IMR-90 (cell line): Measurements from ENCODE around the gene FOSL2. TPM values are rescaled to one million over a fixed set of nuclear protein-coding genes. Genes with fewer than 3 reads are reported as not detected.

Experiments
- ATAC-seq: fragments of 200-7000 bp; cut with Tn5 transposase; 2 replicates; pipeline ENCODE4 v1.9.1; 2020; ENCODE audit warnings: low read depth, mild to moderate bottlenecking, moderate library complexity
- BruUV-seq: library from RNA; stranded (reverse); fragments of 400-500 nt; replicated peaks from 2 replicates; lab custom pipeline; 2021; lab: Mats Ljungman, UMichigan
- CTCF ChIA-PET: fragments of 300-600 bp; formaldehyde crosslinking; extraction: SDS; loops from one replicate; lab custom pipeline; 2021; ENCODE audit warnings: antibody characterized with exemption; lab: Yijun Ruan, JAX
- POLR2A ChIA-PET: fragments of 300-600 bp; sonication (Branson Sonifier 250); formaldehyde crosslinking; loops from one replicate; lab custom pipeline; 2022; ENCODE audit warnings: antibody characterized with exemption; ENCODE audit not compliant: unreplicated experiment; lab: Charles Lee
- DNase-seq: peaks from one replicate; pipeline ENCODE4 v3.0.0; 2013
- H2AFZ ChIP-seq: replicated peaks from 2 replicates; pipeline ENCODE3; 2013; ENCODE audit warnings: low read length, mild to moderate bottlenecking; ENCODE audit not compliant: poor library complexity
- H2AK5ac ChIP-seq: 2 replicates; pipeline ENCODE4 v1.6.1; 2013; ENCODE audit warnings: low read depth, low read length, inconsistent platforms
- H2AK9ac ChIP-seq: replicated peaks from 2 replicates; pipeline ENCODE3; 2013; ENCODE audit warnings: mild to moderate bottlenecking, low read depth, low read length, moderate library complexity; ENCODE audit not compliant: poor library complexity
- H2BK120ac ChIP-seq: 2 replicates; pipeline ENCODE4 v1.6.1; 2013; ENCODE audit warnings: low read depth, low read length, inconsistent platforms
- H2BK15ac ChIP-seq: 3 replicates; pipeline ENCODE4 v1.6.1; 2013; ENCODE audit warnings: low read depth, low read length, inconsistent platforms
- H2BK20ac ChIP-seq: 2 replicates; pipeline ENCODE4 v1.6.1; 2013; ENCODE audit warnings: low read depth, mild to moderate bottlenecking, inconsistent platforms, low read length, moderate library complexity
- H2BK5ac ChIP-seq: 2 replicates; pipeline ENCODE4 v1.6.1; 2013; ENCODE audit warnings: mild to moderate bottlenecking, low read depth, low read length, inconsistent platforms; ENCODE audit not compliant: poor library complexity, severe bottlenecking
- H3K14ac ChIP-seq: replicated peaks from 2 replicates; pipeline ENCODE4 v1.6.1; 2013; ENCODE audit warnings: low read depth, low read length, inconsistent platforms
- H3K18ac ChIP-seq: 2 replicates; pipeline ENCODE4 v1.6.1; 2013; ENCODE audit warnings: low read depth, low read length, control low read depth
- H3K23ac ChIP-seq: 2 replicates; pipeline ENCODE4 v1.6.1; 2013; ENCODE audit warnings: low read depth, low read length, inconsistent platforms
- H3K27ac ChIP-seq: 2 replicates; pipeline ENCODE4 v1.5.1; 2013; ENCODE audit warnings: mild to moderate bottlenecking, control low read depth, low read length; ENCODE audit not compliant: insufficient read depth
- H3K27me3 ChIP-seq: 2 replicates; pipeline ENCODE4 v1.6.1; 2013; ENCODE audit warnings: low read length; ENCODE audit not compliant: control insufficient read depth, insufficient read depth
- H3K36me3 ChIP-seq: 2 replicates; pipeline ENCODE4 v1.6.1; 2013; ENCODE audit warnings: low read length, mixed read lengths; ENCODE audit not compliant: control insufficient read depth, insufficient read depth
- H3K4ac ChIP-seq: 2 replicates; pipeline ENCODE4 v1.6.1; 2013; ENCODE audit warnings: low read depth, low read length, inconsistent platforms
- H3K4me1 ChIP-seq: 2 replicates; pipeline ENCODE4 v1.6.1; 2013; ENCODE audit warnings: low read length, mixed read lengths; ENCODE audit not compliant: control insufficient read depth, insufficient read depth
- H3K4me2 ChIP-seq: 2 replicates; pipeline ENCODE4 v1.6.1; 2013; ENCODE audit warnings: low read depth, mild to moderate bottlenecking, control low read depth, low read length, moderate library complexity
- H3K4me3 ChIP-seq: 2 replicates; pipeline ENCODE4 v1.5.1; 2013; ENCODE audit warnings: low read depth, mild to moderate bottlenecking, control low read depth, low read length, moderate library complexity; ENCODE audit not compliant: insufficient read depth
- H3K56ac ChIP-seq: 2 replicates; pipeline ENCODE4 v1.6.1; 2013; ENCODE audit warnings: low read length, inconsistent platforms; ENCODE audit not compliant: insufficient read depth; ENCODE audit errors: extremely low read depth
- H3K79me1 ChIP-seq, 2 experiments: 2 replicates each; pipeline ENCODE4 v1.6.1; 2013; ENCODE audit warnings: low read length in 2 of 2, inconsistent platforms in 1 of 2, low read depth in 1 of 2
- H3K9ac ChIP-seq: 2 replicates; pipeline ENCODE4 v1.6.1; 2013; ENCODE audit warnings: low read depth, low read length, control low read depth
- H3K9me1 ChIP-seq: 2 replicates; pipeline ENCODE4 v1.6.1; 2013; ENCODE audit warnings: low read length, inconsistent platforms; ENCODE audit not compliant: insufficient read depth
- H3K9me3 ChIP-seq: 2 replicates; pipeline ENCODE4 v1.6.1; 2013; ENCODE audit warnings: low read length; ENCODE audit not compliant: control insufficient read depth, insufficient read depth
- H4K20me1 ChIP-seq: 2 replicates; pipeline ENCODE4 v1.6.1; 2013; ENCODE audit warnings: low read length, inconsistent platforms; ENCODE audit not compliant: insufficient read depth
- H4K5ac ChIP-seq: 2 replicates; pipeline ENCODE4 v1.6.1; 2013; ENCODE audit warnings: mild to moderate bottlenecking, low read depth, low read length, control low read depth
- H4K8ac ChIP-seq, 2 experiments: 2 replicates each; pipeline ENCODE4 v1.6.1; 2013; ENCODE audit warnings: low read depth in 2 of 2, low read length in 2 of 2, control low read depth in 1 of 2, inconsistent platforms in 1 of 2
- H4K91ac ChIP-seq: 2 replicates; pipeline ENCODE4 v1.6.1; 2013; ENCODE audit warnings: low read depth, low read length, inconsistent platforms; ENCODE audit not compliant: insufficient read depth
- BHLHE40 ChIP-seq: fragments of 150-350 bp; IDR thresholded peaks from 2 replicates; pipeline ENCODE4 v1.6.1; 2016; ENCODE audit warnings: mild to moderate bottlenecking, low read depth, low read length
- CEBPB ChIP-seq: IDR thresholded peaks from 2 replicates; pipeline ENCODE4 v1.6.1; 2012; ENCODE audit warnings: low read depth, low read length, improper control_type of control experiment
- CHD1 ChIP-seq: IDR thresholded peaks from 2 replicates; pipeline ENCODE4 v1.6.1; 2012; ENCODE audit warnings: low read depth, low read length, improper control_type of control experiment
- FOS ChIP-seq: fragments of 150-350 bp; IDR thresholded peaks from 2 replicates; pipeline ENCODE4 v1.6.1; 2016; ENCODE audit warnings: low read depth, low read length
- MAFK ChIP-seq: IDR thresholded peaks from 2 replicates; pipeline ENCODE4 v1.6.1; 2012; ENCODE audit warnings: low read depth, low read length, improper control_type of control experiment
- MAZ ChIP-seq: IDR thresholded peaks from 2 replicates; pipeline ENCODE4 v1.6.1; 2012; ENCODE audit warnings: low read depth, mild to moderate bottlenecking, low read length, improper control_type of control experiment, moderate library complexity, borderline replicate concordance
- MXI1 ChIP-seq: IDR thresholded peaks from 2 replicates; pipeline ENCODE4 v1.6.1; 2012; ENCODE audit warnings: low read depth, mild to moderate bottlenecking, low read length, moderate library complexity, borderline replicate concordance
- NFE2L2 ChIP-seq: fragments of 150-350 bp; IDR thresholded peaks from 2 replicates; pipeline ENCODE4 v1.6.1; 2016; ENCODE audit warnings: low read depth, mild to moderate bottlenecking, low read length
- POLR2A ChIP-seq: IDR thresholded peaks from 2 replicates; pipeline ENCODE4 v1.6.1; 2012; ENCODE audit warnings: mild to moderate bottlenecking, low read depth, low read length
- RAD21 ChIP-seq: IDR thresholded peaks from 2 replicates; pipeline ENCODE4 v1.6.1; 2012; ENCODE audit warnings: low read length, improper control_type of control experiment
- RFX5 ChIP-seq: IDR thresholded peaks from 2 replicates; pipeline ENCODE4 v1.8.0; 2012; ENCODE audit warnings: low read depth, mild to moderate bottlenecking, low read length, moderate library complexity
- SMC3 ChIP-seq: fragments of 150-350 bp; IDR thresholded peaks from 2 replicates; pipeline ENCODE4 v1.6.1; 2016; ENCODE audit warnings: low read depth, mild to moderate bottlenecking, antibody characterized with exemption, low read length, moderate library complexity
- WGBS, 2 experiments: methylation state at CpG; one replicate each; pipeline versions ENCODE4 v1.1.5 to v1.1.7; 2013; ENCODE audit warnings: missing lambda C conversion rate in 2 of 2; ENCODE audit not compliant: insufficient read length in 1 of 2; ENCODE audit errors: extremely low coverage in 2 of 2; 5-methylcytosine and 5-hydroxymethylcytosine counted together
- dilution Hi-C: fragments of 300-500 bp; cut with HindIII; formaldehyde crosslinking; loops from one replicate; pipeline ENCODE4 v1.14.3; 2018; ENCODE audit warnings: low sequenced_read_pairs; ENCODE audit not compliant: unreplicated experiment
- in situ Hi-C: fragments of 300-500 bp; cut with MboI; formaldehyde crosslinking; loops from 3 replicates; pipeline ENCODE4 v1.14.3; 2019; ENCODE audit warnings: low sequenced_read_pairs, inconsistent platforms, mixed read lengths
- intact Hi-C: fragments of 100-400 bp; cut with micrococcal nuclease; formaldehyde crosslinking; loops from 2 replicates; pipeline ENCODE4 v1.10.0; 2022
- polyA plus RNA-seq, 3 experiments: library from polyadenylated mRNA; depleted of rRNA; stranded (reverse); fragments of >200 nt; gene quantifications; 2 replicates each; pipeline ENCODE4 v1.2.3, GENCODE V29; 2012; ENCODE audit warnings: low replicate concordance in 1 of 3
- total RNA-seq: library from RNA; depleted of rRNA; stranded (reverse); fragments of >200 nt; gene quantifications from 2 replicates; pipeline ENCODE4 v1.2.3, GENCODE V29; 2012
- TF ChIP-seq, protein P1 (sequence below): fragments of 150-350 bp; IDR thresholded peaks from 2 replicates; pipeline ENCODE4 v1.6.1; 2016; ENCODE audit warnings: low read depth, mild to moderate bottlenecking, low read length, moderate library complexity, borderline replicate concordance
- TF ChIP-seq, protein P2 (sequence below): fragments of 150-350 bp; IDR thresholded peaks from 2 replicates; pipeline ENCODE4 v1.6.1; 2017; ENCODE audit warnings: mild to moderate bottlenecking, antibody characterized with exemption, low read length, low read depth
- TF ChIP-seq, protein P3 (sequence below): conservative IDR thresholded peaks from 2 replicates; pipeline ENCODE4 v1.5.1; 2012; ENCODE audit warnings: mild to moderate bottlenecking, low read depth, low read length, improper control_type of control experiment

The FOSL2 gene
- total and polyA plus RNA-seq, 2 of the 4 experiments (the other 2 are of a cell fraction) = 31.4 to 46.3 TPM

DNA sequence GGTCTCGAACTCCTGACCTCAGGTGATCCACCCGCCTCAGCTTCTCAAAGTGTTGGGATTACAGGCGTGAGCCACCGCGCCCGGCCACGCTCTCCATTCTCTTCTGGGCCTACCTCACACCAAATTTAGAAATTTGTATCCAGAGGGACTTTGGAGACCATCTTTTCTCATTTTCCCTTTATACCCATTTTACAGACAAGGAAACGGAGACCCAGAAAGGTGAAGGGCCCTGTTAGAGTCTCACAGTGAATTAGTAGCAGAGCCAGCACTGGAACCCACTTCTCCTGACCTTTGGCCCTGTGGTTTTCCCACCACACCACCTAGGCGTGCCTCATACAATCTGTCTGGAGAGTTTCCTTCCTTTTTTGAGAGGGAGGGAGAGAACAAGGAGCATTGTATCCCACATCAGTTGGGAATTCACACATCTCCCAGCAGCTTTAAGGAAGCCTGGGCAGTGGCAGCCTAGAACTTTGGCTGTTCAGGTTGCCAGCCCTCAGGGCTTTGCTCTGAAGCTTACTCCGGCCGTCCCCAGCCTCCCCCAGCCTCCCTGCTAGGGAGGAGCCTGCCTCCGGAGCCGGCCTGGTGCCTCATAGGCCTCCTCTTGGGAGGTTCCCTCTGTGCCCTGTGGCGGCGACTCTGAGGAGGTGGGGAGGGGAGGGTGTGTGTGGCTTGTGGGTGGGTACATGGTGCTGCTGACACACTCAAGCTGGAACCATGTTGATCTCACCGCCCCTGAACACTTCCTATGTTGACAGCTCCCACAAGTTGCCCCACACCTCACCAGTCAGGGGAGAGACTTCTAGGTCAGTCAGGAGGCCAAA is 13.8 kb downstream of the FOSL2 start:
- Histone ChIP-seq H3K9ac (no peak overlapping the region), H2AFZ (no peak overlapping the region), H3K9me3 (no peaks in the 10 kb centered on the region), H3K18ac (no peak overlapping the region), H3K9me1 (peaks cover 52% of the 10 kb centered on the region), H2BK20ac (no peak overlapping the region), H3K79me1 (peaks cover 36 to 98% of the 10 kb centered on the region in 2 experiments), H2AK9ac (no peak overlapping the region), H4K5ac (no peak overlapping the region), H3K14ac (peak overlapping the region; percentile 64; the same call in 1 of the 2 replicates), H3K4me3 (no peak overlapping the region), H4K8ac (no peak overlapping the region; a peak in 1 of 4 replicates), H3K27ac (peak overlapping the region; percentile 12; the same call in 1 of the 2 replicates), H4K91ac (no peak overlapping the region), H4K20me1 (peaks cover 98% of the 10 kb centered on the region), H2BK5ac (peak overlapping the region; percentile 7), H2BK15ac (no peak overlapping the region), H3K4me2 (no peak overlapping the region), H3K4me1 (peaks cover 39% of the 10 kb centered on the region), H3K56ac (no peak overlapping the region), H2BK120ac (no peak overlapping the region), H2AK5ac (no peak overlapping the region), H3K27me3 (no peaks in the 10 kb centered on the region), H3K23ac (peak overlapping the region; percentile 79), H3K36me3 (peaks cover 95% of the 10 kb centered on the region), H3K4ac (no peak overlapping the region)
- no CpG with 5 or more reads among the region's 16 CpGs for WGBS, 2 experiments
- intact Hi-C loops = no loop called here
- in situ Hi-C loops = loop anchor here (5.0 kb wide), 1 partner anchor 704 kb away; no protein-coding TSS in a partner anchor
- DNase-seq (peak; percentile 51), ATAC-seq (peak; percentile 14; the same call in 1 of the 2 replicates)
- ChIA-PET POLR2A (no interaction called here), CTCF (no interaction called here)
- no TSS peak for BruUV-seq
- dilution Hi-C loops = no loop called here
- TF ChIP-seq MAZ = no peak
- no peak for TF ChIP-seq SMC3
- TF ChIP-seq CHD1 = no peak
- no peak for TF ChIP-seq BHLHE40
- no peak for TF ChIP-seq CEBPB
- TF ChIP-seq MAFK = no peak
- TF ChIP-seq, protein P1, sequence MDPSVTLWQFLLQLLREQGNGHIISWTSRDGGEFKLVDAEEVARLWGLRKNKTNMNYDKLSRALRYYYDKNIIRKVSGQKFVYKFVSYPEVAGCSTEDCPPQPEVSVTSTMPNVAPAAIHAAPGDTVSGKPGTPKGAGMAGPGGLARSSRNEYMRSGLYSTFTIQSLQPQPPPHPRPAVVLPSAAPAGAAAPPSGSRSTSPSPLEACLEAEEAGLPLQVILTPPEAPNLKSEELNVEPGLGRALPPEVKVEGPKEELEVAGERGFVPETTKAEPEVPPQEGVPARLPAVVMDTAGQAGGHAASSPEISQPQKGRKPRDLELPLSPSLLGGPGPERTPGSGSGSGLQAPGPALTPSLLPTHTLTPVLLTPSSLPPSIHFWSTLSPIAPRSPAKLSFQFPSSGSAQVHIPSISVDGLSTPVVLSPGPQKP = no peak
- TF ChIP-seq, protein P2, sequence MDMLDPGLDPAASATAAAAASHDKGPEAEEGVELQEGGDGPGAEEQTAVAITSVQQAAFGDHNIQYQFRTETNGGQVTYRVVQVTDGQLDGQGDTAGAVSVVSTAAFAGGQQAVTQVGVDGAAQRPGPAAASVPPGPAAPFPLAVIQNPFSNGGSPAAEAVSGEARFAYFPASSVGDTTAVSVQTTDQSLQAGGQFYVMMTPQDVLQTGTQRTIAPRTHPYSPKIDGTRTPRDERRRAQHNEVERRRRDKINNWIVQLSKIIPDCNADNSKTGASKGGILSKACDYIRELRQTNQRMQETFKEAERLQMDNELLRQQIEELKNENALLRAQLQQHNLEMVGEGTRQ = no peak
- no peak for TF ChIP-seq FOS
- no peak for TF ChIP-seq RAD21
- TF ChIP-seq NFE2L2 = no peak
- TF ChIP-seq RFX5 = no peak
- TF ChIP-seq POLR2A = no peak
- TF ChIP-seq MXI1 = no peak
- TF ChIP-seq, protein P3, sequence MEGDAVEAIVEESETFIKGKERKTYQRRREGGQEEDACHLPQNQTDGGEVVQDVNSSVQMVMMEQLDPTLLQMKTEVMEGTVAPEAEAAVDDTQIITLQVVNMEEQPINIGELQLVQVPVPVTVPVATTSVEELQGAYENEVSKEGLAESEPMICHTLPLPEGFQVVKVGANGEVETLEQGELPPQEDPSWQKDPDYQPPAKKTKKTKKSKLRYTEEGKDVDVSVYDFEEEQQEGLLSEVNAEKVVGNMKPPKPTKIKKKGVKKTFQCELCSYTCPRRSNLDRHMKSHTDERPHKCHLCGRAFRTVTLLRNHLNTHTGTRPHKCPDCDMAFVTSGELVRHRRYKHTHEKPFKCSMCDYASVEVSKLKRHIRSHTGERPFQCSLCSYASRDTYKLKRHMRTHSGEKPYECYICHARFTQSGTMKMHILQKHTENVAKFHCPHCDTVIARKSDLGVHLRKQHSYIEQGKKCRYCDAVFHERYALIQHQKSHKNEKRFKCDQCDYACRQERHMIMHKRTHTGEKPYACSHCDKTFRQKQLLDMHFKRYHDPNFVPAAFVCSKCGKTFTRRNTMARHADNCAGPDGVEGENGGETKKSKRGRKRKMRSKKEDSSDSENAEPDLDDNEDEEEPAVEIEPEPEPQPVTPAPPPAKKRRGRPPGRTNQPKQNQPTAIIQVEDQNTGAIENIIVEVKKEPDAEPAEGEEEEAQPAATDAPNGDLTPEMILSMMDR = no peak
